DOHH2 (cell line): Measurements from ENCODE around the gene MFAP5.
A peak's percentile ranks its signal among the peaks of the same experiment; 100 is the strongest.

ENCODE experiments used
- H3F3A ChIP-seq: fragments of 200-600 bp; sonication (generic), shearing (Covaris generic); 2 replicates; pipeline ENCODE4 v1.6.0; 2016; ENCODE audit warnings: antibody characterized with exemption, mild to moderate bottlenecking; ENCODE audit not compliant: control insufficient read depth, insufficient read depth
- H3K27ac ChIP-seq: fragments of 200-600 bp; sonication (generic); 2 replicates; pipeline ENCODE4 v1.5.1; 2014; ENCODE audit warnings: low read depth, mild to moderate bottlenecking, low read length, moderate library complexity
- H3K27me3 ChIP-seq: fragments of 200-600 bp; sonication (generic); 2 replicates; pipeline ENCODE4 v1.6.1; 2014; ENCODE audit warnings: mild to moderate bottlenecking, low read length, mixed read lengths; ENCODE audit not compliant: control insufficient read depth
- H3K36me3 ChIP-seq: fragments of 200-600 bp; sonication (generic); 2 replicates; pipeline ENCODE4 v1.6.1; 2014; ENCODE audit warnings: mild to moderate bottlenecking, low read length, moderate library complexity, mixed read lengths; ENCODE audit not compliant: control insufficient read depth
- H3K4me1 ChIP-seq: fragments of 200-600 bp; sonication (generic); 2 replicates; pipeline ENCODE4 v1.6.1; 2014; ENCODE audit warnings: mild to moderate bottlenecking, low read length, mixed read lengths; ENCODE audit not compliant: control insufficient read depth
- H3K4me2 ChIP-seq: fragments of 200-600 bp; sonication (generic); 2 replicates; pipeline ENCODE4 v1.6.0; 2014; ENCODE audit warnings: mild to moderate bottlenecking, low read length, moderate library complexity
- H3K4me3 ChIP-seq: fragments of 200-600 bp; sonication (generic); 2 replicates; pipeline ENCODE4 v1.5.1; 2014; ENCODE audit warnings: mild to moderate bottlenecking, low read length, mixed read lengths
- H3K79me2 ChIP-seq: fragments of 200-600 bp; sonication (generic); 2 replicates; pipeline ENCODE4 v1.6.1; 2014; ENCODE audit warnings: mild to moderate bottlenecking, low read length, mixed read lengths; ENCODE audit not compliant: control insufficient read depth
- H3K9me2 ChIP-seq: fragments of 200-600 bp; sonication (generic); replicated peaks from 2 replicates; pipeline ENCODE4 v1.6.1; 2014; ENCODE audit warnings: mild to moderate bottlenecking, low read length, mixed read lengths; ENCODE audit not compliant: control insufficient read depth
- H3K9me3 ChIP-seq: fragments of 200-600 bp; sonication (generic); 2 replicates; pipeline ENCODE4 v1.6.1; 2014; ENCODE audit warnings: antibody characterized with exemption, low read length, mixed read lengths; ENCODE audit not compliant: control insufficient read depth, insufficient read depth
- H4K20me1 ChIP-seq: fragments of 200-600 bp; sonication (generic); 2 replicates; pipeline ENCODE4 v1.6.0; 2014; ENCODE audit warnings: low read depth, mild to moderate bottlenecking, antibody characterized with exemption, low read length, moderate library complexity; ENCODE audit not compliant: control insufficient read depth, insufficient read depth
- EZH2phosphoT487 ChIP-seq: fragments of 200-600 bp; sonication (generic); IDR thresholded peaks from 2 replicates; pipeline ENCODE4 v1.6.1; 2017; ENCODE audit warnings: borderline replicate concordance, mild to moderate bottlenecking, antibody characterized with exemption, low read length, moderate library complexity, mixed read lengths
- TF ChIP-seq, protein P1 (sequence below): fragments of 200-600 bp; sonication (generic); IDR thresholded peaks from one replicate; pipeline ENCODE4 v1.5.1; 2014; ENCODE audit warnings: antibody characterized with exemption, mild to moderate bottlenecking, low read depth, low read length; ENCODE audit not compliant: poor library complexity, severe bottlenecking

MFAP5 gene

GRCh38 chr12:8672381-8672780 lies 9.8 kb upstream of the MFAP5 start:
- peaks cover 41% of the 10 kb centered on the region for H3K4me1 ChIP-seq
- no peaks in the 10 kb centered on the region for H3K9me2 ChIP-seq
- peaks cover 5% of the 10 kb centered on the region for H3F3A ChIP-seq
- no peaks in the 10 kb centered on the region for H4K20me1 ChIP-seq
- H3K27ac ChIP-seq = no peak overlapping the region
- no peak for TF ChIP-seq EZH2phosphoT487
- TF ChIP-seq, protein P1, sequence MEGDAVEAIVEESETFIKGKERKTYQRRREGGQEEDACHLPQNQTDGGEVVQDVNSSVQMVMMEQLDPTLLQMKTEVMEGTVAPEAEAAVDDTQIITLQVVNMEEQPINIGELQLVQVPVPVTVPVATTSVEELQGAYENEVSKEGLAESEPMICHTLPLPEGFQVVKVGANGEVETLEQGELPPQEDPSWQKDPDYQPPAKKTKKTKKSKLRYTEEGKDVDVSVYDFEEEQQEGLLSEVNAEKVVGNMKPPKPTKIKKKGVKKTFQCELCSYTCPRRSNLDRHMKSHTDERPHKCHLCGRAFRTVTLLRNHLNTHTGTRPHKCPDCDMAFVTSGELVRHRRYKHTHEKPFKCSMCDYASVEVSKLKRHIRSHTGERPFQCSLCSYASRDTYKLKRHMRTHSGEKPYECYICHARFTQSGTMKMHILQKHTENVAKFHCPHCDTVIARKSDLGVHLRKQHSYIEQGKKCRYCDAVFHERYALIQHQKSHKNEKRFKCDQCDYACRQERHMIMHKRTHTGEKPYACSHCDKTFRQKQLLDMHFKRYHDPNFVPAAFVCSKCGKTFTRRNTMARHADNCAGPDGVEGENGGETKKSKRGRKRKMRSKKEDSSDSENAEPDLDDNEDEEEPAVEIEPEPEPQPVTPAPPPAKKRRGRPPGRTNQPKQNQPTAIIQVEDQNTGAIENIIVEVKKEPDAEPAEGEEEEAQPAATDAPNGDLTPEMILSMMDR = no peak
- no peak overlapping the region for H3K4me3 ChIP-seq
- H3K9me3 ChIP-seq = peaks cover 10% of the 10 kb centered on the region; the same call in 1 of the 2 replicates
- H3K79me2 ChIP-seq = no peaks in the 10 kb centered on the region
- no peaks in the 10 kb centered on the region for H3K27me3 ChIP-seq
- no peaks in the 10 kb centered on the region for H3K36me3 ChIP-seq
- no peak overlapping the region for H3K4me2 ChIP-seq

DNA sequence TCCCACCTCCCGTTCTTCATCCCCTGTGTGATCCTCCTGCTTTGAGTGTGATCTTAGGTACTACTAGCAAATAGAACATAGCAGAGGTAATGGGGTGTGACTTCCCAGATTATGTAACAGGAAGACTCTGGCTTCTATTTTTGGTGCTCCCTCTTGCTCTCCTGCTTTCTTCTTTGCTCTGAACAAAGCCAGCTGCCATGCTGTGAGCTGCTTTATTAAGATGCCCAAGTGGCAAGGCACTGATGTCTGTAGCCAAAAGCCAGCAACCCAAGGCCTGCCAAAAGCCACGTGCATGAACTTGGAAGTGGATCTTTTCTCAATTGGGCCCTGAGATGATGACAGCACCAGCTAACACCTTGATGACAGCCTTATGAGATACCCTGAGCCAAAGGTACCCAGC lies 5.8 kb upstream of the MFAP5 start:
- Histone ChIP-seq H3K27me3 (no peaks in the 10 kb centered on the region), H3K79me2 (no peaks in the 10 kb centered on the region)
- TF ChIP-seq EZH2phosphoT487 = no peak

GRCh38 chr12:8667270-8667669 lies 4.6 kb upstream of the MFAP5 start:
- H3K79me2 ChIP-seq = no peaks in the 10 kb centered on the region
- H3K4me3 ChIP-seq = peak overlapping the region; percentile 50
- peaks cover 10% of the 10 kb centered on the region; the same call in 1 of the 2 replicates for H3K9me3 ChIP-seq
- H3K36me3 ChIP-seq = no peaks in the 10 kb centered on the region
- TF ChIP-seq, protein P1 = no peak
- no peak for TF ChIP-seq EZH2phosphoT487
- H3K27ac ChIP-seq = peak overlapping the region; percentile 79
- H4K20me1 ChIP-seq = no peaks in the 10 kb centered on the region
- H3F3A ChIP-seq = peaks cover 5% of the 10 kb centered on the region
- no peaks in the 10 kb centered on the region for H3K27me3 ChIP-seq
- H3K4me1 ChIP-seq = peaks cover 48% of the 10 kb centered on the region
- peak overlapping the region; percentile 69 for H3K4me2 ChIP-seq
- no peaks in the 10 kb centered on the region for H3K9me2 ChIP-seq

More for the DNA sequence above, 5.8 kb upstream of the MFAP5 start:
- Histone ChIP-seq H3K4me3 (peak overlapping the region; percentile 48), H4K20me1 (no peaks in the 10 kb centered on the region), H3K4me1 (peaks cover 48% of the 10 kb centered on the region), H3F3A (peaks cover 5% of the 10 kb centered on the region), H3K9me2 (no peaks in the 10 kb centered on the region), H3K27ac (peak overlapping the region; percentile 79), H3K9me3 (peaks cover 10% of the 10 kb centered on the region; the same call in 1 of the 2 replicates), H3K4me2 (peak overlapping the region; percentile 67), H3K36me3 (no peaks in the 10 kb centered on the region)

DNA sequence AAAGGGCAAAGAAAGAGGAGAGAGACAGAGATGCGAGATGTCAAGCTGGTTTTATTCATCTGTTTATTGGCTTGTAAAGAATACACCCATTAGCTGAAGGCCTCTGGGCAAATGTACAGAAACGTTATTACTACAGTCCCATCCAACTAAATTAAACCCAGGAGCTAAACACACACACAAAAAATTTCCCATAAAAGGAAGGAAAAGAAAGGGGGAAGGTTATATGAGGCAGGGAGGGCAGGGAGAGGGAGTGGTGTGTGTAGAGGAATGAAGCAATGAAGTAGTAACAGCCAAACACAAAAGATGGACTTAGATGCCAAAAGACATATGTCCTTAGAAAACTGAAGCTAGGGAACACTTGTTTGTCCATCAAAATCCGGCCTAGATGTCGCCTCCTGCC lies 3.1 kb upstream of the MFAP5 start:
- Histone ChIP-seq H3F3A (peaks cover 5% of the 10 kb centered on the region), H3K4me2 (no peak overlapping the region), H3K36me3 (no peaks in the 10 kb centered on the region), H3K27me3 (no peaks in the 10 kb centered on the region), H3K4me1 (peaks cover 48% of the 10 kb centered on the region), H3K4me3 (no peak overlapping the region), H3K27ac (no peak overlapping the region), H3K9me2 (no peaks in the 10 kb centered on the region), H4K20me1 (no peaks in the 10 kb centered on the region), H3K9me3 (peaks cover 8% of the 10 kb centered on the region; the same call in 1 of the 2 replicates), H3K79me2 (no peaks in the 10 kb centered on the region)
- no peak for TF ChIP-seq EZH2phosphoT487
- TF ChIP-seq, protein P1 = no peak
